HEK293 (cell line): ENCODE data around the gene MLLT10.

Experiments used
- SP7 ChIP-seq: fragments of 450-650 bp; formaldehyde crosslinking; IDR thresholded peaks from 2 replicates; pipeline ENCODE4 v1.5.1; 2016; ENCODE audit warnings: missing biosample characterization, missing genetic modification characterization
- TCF7L2 ChIP-seq: IDR thresholded peaks from 2 replicates; pipeline ENCODE4 v1.6.1; 2011; ENCODE audit warnings: low read depth, mild to moderate bottlenecking, inconsistent platforms, low read length, moderate library complexity, borderline replicate concordance
- YY1 ChIP-seq: fragments of 450-650 bp; formaldehyde crosslinking; IDR thresholded peaks from 2 replicates; pipeline ENCODE4 v1.5.1; 2018; ENCODE audit warnings: missing biosample characterization, missing genetic modification characterization
- ZBTB1 ChIP-seq: fragments of 450-650 bp; formaldehyde crosslinking; IDR thresholded peaks from 2 replicates; pipeline ENCODE4 v1.5.1; 2016; ENCODE audit warnings: missing biosample characterization, missing genetic modification characterization
- ZNF138 ChIP-seq: fragments of 450-650 bp; formaldehyde crosslinking; IDR thresholded peaks from 2 replicates; pipeline ENCODE4 v1.5.1; 2016; ENCODE audit warnings: missing biosample characterization, missing genetic modification characterization, borderline replicate concordance
- ZNF274 ChIP-seq, 2 experiments: fragments of 200-500 bp in 1 of 2; fragments of 450-650 bp in 1 of 2; sonication (Bioruptor generic) in 1 of 2; formaldehyde crosslinking in 1 of 2; IDR thresholded peaks; 2 replicates each; pipeline versions ENCODE4 v1.5.1 to v1.6.1; 2014 to 2016; ENCODE audit warnings: borderline replicate concordance in 1 of 2, inconsistent platforms in 1 of 2, low read length in 1 of 2, missing biosample characterization in 1 of 2, missing genetic modification characterization in 1 of 2
- ZNF473 ChIP-seq: fragments of 450-650 bp; formaldehyde crosslinking; IDR thresholded peaks from 2 replicates; pipeline ENCODE4 v1.5.1; 2017; ENCODE audit warnings: missing biosample characterization, missing genetic modification characterization
- ZNF654 ChIP-seq: fragments of 450-650 bp; formaldehyde crosslinking; IDR thresholded peaks from 2 replicates; pipeline ENCODE4 v1.5.1; 2016; ENCODE audit warnings: low read depth, missing biosample characterization, missing genetic modification characterization
- TF ChIP-seq, protein P1 (sequence below): fragments of 450-650 bp; formaldehyde crosslinking; IDR thresholded peaks from 2 replicates; pipeline ENCODE4 v1.5.1; 2016; ENCODE audit warnings: missing biosample characterization, missing genetic modification characterization
- TF ChIP-seq, protein P2 (sequence below): fragments of 450-650 bp; formaldehyde crosslinking; IDR thresholded peaks from 2 replicates; pipeline ENCODE4 v1.5.1; 2016; ENCODE audit warnings: missing biosample characterization, missing genetic modification characterization

DNA sequence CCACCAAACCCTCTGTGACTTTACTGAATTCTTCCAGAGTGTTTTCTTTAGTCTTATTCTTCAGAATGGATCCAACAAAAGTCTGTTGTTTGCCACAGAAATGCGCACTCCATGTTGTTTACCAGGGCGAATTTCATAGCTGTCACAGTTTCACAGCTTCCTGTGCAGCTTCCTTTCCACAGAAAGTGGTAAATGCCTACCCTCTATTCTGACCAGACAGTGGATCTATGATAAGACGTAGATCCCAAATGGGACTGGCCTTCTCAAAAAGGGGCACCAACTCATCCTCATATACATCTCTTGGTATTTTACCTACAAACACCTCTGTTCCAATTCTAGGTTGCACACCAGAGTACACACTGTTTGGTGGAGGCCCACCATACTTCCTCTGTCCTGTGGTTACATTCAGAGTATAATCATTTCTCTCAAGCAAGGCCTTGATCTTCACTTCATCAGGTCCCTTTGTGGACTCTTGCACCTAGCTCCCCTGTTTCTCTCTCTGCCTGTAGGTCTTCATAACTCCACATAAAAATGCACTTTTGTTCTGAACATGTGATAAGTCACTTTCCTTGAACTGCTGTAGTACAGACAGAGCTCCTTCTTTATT is 91.7 kb downstream of the MLLT10 start:
- TF ChIP-seq, protein P1, sequence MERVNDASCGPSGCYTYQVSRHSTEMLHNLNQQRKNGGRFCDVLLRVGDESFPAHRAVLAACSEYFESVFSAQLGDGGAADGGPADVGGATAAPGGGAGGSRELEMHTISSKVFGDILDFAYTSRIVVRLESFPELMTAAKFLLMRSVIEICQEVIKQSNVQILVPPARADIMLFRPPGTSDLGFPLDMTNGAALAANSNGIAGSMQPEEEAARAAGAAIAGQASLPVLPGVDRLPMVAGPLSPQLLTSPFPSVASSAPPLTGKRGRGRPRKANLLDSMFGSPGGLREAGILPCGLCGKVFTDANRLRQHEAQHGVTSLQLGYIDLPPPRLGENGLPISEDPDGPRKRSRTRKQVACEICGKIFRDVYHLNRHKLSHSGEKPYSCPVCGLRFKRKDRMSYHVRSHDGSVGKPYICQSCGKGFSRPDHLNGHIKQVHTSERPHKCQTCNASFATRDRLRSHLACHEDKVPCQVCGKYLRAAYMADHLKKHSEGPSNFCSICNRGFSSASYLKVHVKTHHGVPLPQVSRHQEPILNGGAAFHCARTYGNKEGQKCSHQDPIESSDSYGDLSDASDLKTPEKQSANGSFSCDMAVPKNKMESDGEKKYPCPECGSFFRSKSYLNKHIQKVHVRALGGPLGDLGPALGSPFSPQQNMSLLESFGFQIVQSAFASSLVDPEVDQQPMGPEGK (tag by site-specific recombination) = no peak
- no peak for TF ChIP-seq ZNF138
- TF ChIP-seq SP7 (tag by site-specific recombination) = no peak
- TF ChIP-seq ZNF274 (IDR thresholded peaks at IDR 0.05; ENCODE audit: low read length) = no peak
- no peak for TF ChIP-seq ZNF274 (tag by site-specific recombination; IDR thresholded peaks at IDR 0.05; ENCODE audit: borderline replicate concordance)
- no peak for TF ChIP-seq ZNF654 (tag by site-specific recombination)
- no peak for TF ChIP-seq YY1
- TF ChIP-seq ZBTB1 (tag by site-specific recombination) = no peak
- no peak for TF ChIP-seq TCF7L2
- TF ChIP-seq, protein P2, sequence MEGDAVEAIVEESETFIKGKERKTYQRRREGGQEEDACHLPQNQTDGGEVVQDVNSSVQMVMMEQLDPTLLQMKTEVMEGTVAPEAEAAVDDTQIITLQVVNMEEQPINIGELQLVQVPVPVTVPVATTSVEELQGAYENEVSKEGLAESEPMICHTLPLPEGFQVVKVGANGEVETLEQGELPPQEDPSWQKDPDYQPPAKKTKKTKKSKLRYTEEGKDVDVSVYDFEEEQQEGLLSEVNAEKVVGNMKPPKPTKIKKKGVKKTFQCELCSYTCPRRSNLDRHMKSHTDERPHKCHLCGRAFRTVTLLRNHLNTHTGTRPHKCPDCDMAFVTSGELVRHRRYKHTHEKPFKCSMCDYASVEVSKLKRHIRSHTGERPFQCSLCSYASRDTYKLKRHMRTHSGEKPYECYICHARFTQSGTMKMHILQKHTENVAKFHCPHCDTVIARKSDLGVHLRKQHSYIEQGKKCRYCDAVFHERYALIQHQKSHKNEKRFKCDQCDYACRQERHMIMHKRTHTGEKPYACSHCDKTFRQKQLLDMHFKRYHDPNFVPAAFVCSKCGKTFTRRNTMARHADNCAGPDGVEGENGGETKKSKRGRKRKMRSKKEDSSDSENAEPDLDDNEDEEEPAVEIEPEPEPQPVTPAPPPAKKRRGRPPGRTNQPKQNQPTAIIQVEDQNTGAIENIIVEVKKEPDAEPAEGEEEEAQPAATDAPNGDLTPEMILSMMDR (tag by site-specific recombination) = no peak
- TF ChIP-seq ZNF473 (tag by site-specific recombination) = no peak
